Gastrocnemius medialis (tissue), 4 donors: ENCODE measurements around the gene TRAK1.

Experiments used
- POLR2A ChIP-seq, 2 donors: fragments of 450-650 bp; IDR thresholded peaks; one replicate each; pipeline ENCODE4 v1.6.1; 2017; ENCODE audit warnings: antibody characterized with exemption in 2 of 2, mild to moderate bottlenecking in 2 of 2, moderate library complexity in 2 of 2
- TF ChIP-seq, protein P1 (sequence below), 5 experiments: fragments of 450-650 bp in 3 of 5; fragments of 200-600 bp in 2 of 5; sonication (generic) in 2 of 5; IDR thresholded peaks in 4 of 5; conservative IDR thresholded peaks in 1 of 5; 1 replicate in 4 of 5; 2 replicates in 1 of 5; pipeline ENCODE4 v1.5.1; 2016 to 2019; ENCODE audit warnings: antibody characterized with exemption in 5 of 5, mild to moderate bottlenecking in 3 of 5, moderate library complexity in 3 of 5

DNA sequence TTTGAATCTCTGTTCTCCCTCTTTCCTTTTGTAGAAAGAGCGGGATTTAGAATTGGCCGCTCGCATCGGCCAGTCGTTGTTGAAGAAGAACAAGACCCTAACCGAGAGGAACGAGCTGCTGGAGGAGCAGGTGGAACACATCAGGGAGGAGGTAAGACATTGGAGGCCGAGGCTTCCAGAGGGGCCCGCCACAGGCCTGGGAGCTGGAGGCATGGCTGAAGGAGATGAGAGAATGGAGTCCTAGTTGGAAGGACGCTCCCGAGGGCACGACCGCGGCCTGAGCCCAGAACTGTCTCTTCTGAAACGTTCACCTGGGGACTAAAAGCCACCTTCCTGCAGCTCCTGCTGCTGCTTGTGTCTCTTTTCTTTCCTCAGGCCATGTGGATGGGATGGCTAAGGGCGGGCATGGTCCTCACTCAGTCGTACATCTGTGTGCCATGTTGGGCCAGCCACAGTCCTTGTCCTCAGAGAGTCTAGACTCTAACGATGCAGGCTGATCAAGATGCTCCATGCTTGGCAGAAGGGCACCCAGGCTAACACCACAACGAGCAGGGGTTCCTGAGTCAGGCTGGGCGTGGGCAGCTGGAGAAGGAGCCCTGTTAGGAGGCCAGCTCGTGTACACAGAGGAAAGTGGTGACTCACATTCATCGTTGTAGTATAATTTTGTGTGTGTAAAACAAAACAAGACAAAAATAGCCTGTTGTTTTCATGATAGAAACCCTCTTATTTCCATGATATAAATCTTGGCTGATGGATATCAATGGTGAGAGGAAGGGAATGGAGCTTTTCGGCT, 93.7 kb downstream of the TRAK1 start:
- TF ChIP-seq, protein P1, sequence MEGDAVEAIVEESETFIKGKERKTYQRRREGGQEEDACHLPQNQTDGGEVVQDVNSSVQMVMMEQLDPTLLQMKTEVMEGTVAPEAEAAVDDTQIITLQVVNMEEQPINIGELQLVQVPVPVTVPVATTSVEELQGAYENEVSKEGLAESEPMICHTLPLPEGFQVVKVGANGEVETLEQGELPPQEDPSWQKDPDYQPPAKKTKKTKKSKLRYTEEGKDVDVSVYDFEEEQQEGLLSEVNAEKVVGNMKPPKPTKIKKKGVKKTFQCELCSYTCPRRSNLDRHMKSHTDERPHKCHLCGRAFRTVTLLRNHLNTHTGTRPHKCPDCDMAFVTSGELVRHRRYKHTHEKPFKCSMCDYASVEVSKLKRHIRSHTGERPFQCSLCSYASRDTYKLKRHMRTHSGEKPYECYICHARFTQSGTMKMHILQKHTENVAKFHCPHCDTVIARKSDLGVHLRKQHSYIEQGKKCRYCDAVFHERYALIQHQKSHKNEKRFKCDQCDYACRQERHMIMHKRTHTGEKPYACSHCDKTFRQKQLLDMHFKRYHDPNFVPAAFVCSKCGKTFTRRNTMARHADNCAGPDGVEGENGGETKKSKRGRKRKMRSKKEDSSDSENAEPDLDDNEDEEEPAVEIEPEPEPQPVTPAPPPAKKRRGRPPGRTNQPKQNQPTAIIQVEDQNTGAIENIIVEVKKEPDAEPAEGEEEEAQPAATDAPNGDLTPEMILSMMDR (IDR thresholded peaks at IDR 0.05 in 4 of 5, conservative IDR thresholded peaks at IDR 0.05 in 1 of 5), result no peak
- TF ChIP-seq POLR2A (IDR thresholded peaks at IDR 0.05), result no peak
